Limb (tissue), 2 donors: Measurements from ENCODE around the gene TRAPPC3L.
"Not testable (repeated sequence)": the region's sequence is repeated elsewhere in the genome, so short reads cannot be mapped to it uniquely, and the experiment has no call there.

Experiments
- DNase-seq, 2 donors: peaks; one replicate each; pipeline ENCODE4 v3.0.0-alpha.2; 2016; ENCODE audit errors: extremely low spot score in 2 of 2

TRAPPC3L gene

DNA sequence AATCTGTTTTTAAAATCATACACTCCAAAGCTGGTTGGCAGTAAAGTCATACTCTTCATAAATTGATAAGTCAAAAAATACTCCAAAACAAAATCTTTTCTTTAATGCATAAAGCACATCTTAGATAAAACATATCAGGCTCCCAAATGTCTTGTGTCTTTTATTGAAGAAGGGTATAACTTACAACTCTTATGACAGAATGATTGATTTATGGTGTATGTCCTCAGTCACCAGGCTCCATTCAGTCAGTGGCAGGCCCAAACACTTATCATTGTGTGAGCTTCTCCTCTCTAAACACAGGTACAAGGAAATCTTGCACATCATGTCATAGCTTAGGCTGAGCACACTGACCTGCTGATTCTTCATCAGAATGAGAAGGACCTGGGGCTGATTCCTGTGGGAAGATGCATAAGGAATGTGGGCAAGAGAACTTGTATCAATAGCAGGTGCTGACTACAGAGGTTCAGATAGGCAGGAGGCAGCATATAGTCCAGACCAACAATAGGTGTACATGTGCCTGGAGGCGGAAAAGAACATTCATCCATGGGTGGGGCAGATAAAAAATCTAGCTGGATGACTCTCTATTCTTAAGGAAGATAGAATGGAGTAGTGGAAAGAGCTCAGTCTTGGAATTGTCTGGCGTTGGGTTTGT, 32.1 kb downstream of the TRAPPC3L start:
- DNase-seq, result no peak

DNA sequence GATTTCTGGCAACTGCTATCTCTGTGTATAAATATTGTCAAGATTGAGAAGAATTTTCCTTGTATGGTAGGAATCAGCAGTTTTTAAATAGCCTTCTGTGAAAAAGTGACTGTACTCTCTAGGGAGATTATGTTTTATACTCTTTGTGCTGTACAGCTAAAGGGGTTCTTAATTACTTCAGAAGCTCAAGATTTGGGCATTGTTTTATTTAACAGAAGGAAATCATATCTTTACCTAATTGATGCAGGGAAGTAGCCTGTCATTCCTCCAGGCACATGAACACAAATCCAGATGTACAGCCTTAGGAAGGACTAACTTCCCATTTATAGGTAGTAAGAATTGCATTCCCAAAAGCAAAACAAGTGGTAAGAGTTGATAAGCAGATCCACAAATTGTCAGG, 32.8 kb downstream of the TRAPPC3L start:
- no peak for DNase-seq

DNA sequence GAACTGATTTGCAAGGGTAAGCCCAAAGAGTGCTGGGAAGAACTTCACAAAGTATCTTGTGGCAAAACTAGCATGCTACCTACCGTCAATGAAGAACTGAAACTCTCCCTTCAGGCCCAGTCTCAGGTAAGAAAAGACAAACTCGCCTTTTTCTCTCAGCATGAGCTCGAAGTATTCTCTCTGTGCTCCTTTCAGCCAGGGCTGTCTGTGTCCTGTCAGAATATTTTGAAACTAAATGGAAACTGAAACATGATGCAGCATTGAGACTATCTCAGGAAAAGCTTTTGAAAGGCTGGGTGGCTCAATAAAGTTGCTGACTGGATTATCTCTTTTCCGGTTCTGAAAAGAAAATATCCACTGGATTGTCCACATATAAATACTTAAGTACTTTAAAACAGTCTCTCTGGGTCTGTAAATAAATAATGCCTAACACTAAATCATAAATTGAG, 33.3 kb downstream of the TRAPPC3L start:
- DNase-seq, result no peak

DNA sequence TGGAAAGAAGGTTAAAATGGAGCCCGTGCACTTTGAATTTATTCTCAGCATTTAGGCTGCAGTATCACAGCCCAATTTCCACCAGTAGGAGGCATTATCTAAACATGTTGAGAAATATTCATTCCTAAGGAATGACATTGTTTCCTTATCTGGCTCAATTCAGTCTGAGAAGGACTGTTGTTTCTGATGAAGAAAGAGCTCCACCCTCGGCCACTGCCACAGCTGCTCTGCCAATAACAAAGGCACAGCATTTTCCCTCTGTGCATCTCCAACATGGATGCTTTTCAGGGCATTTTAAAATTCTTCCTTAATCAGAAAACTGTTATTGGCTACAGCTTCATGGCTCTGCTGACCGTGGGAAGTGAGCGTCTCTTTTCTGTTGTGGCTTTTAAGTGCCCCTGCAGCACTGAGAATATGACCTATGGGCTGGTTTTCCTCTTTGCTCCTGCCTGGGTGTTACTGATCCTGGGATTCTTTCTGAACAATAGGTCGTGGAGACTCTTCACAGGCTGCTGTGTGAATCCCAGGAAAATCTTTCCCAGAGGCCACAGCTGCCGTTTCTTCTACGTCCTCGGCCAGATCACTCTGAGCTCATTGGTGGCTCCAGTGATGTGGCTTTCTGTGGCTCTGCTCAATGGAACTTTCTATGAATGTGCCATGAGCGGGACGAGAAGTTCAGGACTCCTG, 33.9 kb downstream of the TRAPPC3L start, which contains the start of gene CALHM5:
Gene CALHM5 (plus strand): TSS at position 216 of the 687 bp plus-strand sequence. CDS start 58 bp downstream, at position 274.
- no peak for DNase-seq

DNA sequence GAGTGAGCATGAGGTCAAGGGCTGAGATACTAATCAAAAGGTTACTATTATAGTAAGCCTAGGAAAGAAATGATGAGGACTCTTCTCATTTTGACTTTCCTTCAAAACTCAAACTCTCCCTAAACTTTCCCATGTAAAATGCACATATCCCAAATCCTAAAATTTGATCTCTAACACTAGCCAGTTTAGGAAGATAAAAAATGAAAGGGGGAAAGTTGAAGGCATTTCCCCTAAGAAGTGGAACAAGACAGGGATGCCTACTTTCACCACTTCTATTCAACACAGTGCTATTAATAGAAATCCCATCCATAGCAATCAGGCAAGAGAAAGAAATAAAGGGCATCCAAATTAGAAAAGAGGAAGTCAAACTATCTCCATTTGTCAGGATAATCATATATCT, 37.0 kb downstream of the TRAPPC3L start:
- no peak for DNase-seq

DNA sequence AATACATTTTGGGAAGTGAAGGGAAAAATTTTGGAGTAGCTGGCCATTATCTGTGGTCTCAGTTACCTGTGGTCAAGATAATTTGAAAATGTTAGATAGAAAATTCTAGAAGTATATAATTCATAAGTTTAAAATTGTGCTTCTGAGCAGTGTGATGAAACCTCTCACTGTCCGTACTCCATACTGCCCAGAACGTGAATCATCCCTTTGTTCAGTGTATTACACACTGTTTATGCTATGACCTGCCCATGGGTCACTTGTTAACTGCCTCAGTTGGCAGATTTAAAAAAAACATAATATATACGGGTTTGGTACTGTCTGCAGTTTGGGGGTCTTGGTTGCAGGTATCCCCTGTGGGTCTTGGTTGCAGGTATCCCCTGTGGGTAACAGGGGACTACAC, 38.2 kb downstream of the TRAPPC3L start:
- no peak for DNase-seq

DNA sequence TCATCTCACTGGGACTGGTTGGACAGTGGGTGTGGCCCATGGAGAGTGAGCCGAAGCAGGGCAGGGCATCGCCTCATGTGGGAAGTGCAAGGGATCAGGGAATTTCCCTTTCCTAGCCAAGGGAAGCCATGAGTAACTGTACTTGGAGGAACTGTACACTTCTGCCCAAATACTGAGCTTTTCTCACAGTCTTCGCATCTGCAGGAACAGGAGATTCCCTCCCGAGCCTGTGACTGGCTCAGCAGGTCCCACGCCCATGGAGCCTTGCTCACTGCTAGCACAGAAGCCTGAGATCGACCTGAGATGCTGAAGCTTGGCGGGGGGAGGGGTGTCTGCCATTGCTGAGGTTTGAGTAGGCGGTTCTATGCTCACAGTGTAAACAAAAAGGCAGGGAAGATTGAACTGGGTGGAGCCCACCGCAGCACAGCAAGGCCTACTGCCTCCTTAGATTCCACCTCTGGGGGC, 44.5 kb downstream of the TRAPPC3L start:
- no peak for DNase-seq

DNA sequence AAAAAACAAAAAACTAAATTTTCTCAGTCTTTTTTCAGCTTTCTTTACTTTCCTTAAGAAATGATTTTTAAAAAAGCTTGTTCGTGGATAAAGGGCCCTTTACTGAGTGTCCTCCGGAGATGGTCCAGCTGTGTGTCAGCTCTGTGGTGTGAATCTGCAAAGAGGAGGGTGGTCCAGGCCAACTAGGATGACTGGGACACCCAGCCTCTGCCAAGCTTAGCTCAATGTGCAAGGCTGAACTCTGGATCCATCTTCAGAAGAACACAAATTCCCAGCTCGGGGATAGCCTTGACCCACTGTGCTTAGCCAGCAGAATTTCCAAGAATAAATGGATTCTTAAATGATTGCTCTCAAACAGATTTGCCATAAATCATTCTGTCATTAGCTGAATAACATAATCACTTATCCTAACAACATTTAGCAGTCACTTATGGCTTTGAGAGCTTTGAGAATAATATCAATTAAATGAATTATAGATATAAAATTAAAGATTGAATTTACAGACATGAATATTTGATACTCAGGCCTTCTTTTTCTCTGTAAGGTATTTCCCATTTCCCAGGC, 48.3 kb downstream of the TRAPPC3L start:
- DNase-seq, result no peak

DNA sequence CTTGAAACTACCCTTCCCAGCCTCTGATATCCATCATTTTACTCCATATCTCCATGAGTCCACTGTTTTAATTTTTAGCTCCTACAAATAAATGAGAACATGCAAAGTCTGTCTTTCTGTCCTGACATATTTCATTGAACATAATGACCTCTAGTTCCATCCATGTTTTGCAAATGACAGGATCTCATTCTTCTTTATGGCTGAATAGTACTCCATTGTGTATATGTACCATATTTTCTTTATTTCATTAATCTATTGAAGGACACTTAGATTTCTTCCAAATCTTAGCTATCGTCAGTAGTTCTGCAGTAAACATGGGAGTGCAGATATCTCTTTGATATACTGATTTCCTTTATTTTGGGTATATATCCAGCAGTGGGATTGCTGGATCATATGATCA, 50.3 kb downstream of the TRAPPC3L start:
- DNase-seq, result not testable (repeated sequence)

DNA sequence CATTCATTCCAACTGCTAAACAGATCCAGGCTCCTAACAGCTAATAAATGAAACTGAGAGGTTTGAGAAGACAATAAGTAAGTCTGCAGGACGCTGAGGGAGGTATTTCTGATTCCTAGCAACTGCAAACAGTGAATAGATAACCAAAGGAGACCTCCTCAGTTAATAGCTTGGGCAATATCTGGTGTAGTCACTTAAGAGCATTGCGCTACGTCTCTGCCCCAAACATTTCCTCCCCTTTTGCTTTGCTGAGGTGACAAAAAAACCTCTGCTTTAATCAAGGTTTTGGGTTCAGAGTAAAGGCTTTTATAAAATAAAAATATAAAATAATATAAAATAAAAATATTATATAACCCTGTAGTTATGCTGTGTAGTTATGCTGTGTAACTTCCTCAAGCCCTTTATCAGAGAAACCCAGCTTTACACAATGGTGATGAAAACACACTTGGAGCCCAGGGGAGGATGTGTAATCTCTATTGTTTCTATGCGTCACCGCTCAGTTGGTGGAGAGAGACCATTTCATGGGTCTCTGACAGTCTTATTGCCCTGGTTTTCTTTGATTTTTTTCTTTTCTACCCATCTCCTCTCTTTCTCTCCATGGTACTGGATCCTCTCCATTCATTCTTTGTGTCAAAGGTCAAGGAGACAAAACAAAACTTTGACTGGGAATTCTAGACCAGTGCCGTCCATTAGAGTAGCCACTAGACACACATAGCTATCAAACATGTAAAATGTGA, 53.0 kb downstream of the TRAPPC3L start:
- DNase-seq, result no peak

DNA sequence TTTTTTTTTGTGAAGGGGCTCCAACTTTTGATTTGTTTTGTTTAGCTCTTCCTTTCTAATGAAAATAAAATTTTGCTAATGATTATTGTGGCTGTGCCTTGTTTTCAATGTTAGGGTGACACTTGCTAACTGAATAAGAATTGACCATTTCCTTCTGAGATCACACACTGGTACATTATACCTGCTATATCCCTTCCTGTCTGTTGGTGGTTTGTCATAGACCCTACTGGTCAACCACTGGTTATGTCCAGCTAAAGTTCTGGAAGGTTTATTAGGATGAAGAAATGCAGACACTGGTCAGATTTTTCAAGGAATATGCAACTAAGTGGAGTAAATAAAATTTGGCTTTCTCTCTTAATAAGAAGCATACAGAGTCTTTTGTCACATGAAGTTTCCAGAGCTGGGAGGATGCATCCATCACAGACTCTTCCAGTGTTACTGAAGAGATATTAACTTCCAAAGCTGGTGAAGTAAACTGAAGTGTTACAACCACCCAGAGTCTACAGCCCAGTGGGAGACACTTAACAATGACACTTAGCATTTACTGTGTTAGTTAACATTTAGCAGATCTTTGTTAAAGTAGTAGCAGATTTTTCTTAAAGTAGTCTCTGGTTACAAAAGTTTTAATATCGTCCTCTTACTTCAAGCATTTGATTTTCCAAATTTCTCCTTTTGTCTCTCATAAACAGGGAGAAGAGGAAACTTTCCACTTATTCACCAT, 53.7 kb downstream of the TRAPPC3L start:
- DNase-seq, result no peak

DNA sequence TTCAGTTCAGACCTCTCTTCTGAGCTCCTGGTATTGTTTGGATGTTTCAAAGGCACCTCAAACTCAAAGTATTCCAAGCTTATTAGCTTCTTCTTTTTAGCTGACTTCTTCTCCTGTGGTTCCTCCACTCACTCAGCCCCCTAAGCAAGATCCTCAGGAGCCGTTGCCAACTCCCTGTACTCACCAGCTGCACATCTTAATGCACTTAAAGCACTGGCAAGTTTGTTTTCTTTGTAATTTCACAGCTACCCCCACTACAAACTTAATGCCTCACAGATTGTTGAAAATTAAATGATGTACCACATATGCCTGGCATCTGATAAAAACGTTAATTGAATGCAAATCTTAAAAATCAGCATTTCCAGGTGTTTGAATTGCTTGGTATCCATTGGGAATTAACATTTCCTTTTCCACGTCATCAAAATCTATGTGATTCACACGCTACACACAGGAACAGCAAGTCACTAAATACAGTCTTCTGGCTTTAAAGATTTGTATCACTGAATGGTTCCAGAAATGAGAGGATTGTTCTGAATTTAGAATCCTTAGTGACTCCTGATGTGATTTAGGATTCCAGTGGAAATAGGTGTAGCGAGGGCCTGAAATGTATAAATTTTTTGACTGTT, 59.8 kb downstream of the TRAPPC3L start:
- DNase-seq, result no peak

DNA sequence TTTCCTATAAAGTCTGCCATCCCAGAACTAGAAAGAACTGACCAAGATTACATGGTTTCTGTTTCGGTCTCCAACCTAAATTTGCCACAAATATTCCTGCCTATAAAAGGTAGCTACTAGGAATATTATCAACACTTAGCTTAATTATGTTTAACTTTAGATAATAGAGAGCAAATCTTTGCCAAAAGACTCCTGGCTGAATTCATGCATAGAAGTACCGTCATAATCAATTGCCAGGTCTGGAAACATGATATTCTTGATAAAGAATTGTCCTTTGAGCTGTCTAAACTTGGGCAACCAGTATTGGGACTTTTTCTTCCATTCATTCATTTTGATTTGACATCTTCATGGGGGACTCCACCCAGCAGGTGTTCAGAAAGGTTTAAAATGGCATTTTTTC, 61.9 kb downstream of the TRAPPC3L start:
- DNase-seq, result no peak

DNA sequence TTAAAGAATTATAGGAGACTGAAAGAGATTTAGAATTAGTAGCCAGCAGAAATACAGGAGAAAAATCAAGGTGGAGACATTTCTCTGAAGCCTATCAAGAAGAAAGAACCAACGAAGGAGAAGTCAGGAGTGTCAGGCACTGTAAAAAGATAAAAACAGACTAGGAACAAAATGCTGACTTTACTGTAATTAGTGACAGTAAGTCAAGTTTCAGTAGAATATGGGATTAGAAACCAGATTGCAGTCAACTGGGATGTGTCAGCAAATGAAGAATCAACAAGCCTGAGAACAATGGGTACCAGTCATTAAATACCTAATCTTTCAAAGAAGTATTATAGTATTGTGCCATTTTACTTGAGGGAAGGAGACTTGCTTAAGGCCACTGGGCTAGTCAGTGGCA, 62.7 kb downstream of the TRAPPC3L start:
- no peak for DNase-seq

DNA sequence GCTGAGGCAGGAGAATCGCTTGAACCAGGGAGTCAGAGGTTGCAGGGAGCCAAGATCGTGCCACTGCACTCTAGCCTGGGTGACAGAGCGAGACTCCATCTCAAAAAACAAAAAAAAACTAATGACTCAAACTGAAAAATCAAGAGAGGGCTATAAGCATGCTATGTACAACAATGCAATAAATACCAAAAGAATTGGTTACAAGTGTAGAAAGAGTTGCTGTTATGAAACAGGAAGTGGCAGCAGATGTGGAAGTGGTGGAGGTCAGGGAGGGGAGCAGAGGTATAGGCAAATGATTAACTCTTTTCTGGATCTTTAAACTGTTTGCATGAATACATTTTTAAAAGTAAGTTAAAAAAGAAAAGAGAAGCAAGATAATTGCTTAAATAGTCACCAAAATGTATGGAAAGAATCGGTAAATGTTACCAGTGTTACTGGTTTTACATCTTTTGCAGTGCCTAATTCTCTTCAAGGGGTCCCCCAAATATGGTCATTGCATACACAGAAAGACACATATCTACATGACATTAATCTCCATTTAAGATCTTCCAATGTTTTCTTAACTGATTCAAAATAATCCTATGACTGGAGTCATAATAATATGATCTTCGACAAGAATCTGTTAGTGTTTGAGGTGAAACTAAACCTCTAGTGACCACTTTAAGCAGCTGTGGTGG, 69.3 kb downstream of the TRAPPC3L start:
- no peak for DNase-seq

DNA sequence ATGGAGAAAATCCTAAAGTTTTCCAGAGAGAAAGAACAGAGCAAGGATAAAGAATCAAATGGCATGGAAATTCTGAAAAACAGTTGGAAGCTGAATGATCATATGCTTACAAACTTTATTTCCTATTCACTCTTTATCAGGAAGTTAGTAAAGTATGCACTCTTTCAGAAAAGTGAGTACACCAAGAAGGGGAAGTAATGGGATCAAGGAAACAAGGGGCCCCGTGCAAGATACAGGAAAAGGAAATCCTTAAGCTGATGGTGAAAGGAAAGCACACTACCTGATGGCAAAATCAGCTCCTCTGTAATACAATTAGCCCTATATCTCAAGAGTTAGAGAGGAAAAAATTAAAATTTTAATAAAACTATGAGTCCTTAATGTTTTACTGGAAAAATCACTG, 70.3 kb downstream of the TRAPPC3L start:
- no peak for DNase-seq

DNA sequence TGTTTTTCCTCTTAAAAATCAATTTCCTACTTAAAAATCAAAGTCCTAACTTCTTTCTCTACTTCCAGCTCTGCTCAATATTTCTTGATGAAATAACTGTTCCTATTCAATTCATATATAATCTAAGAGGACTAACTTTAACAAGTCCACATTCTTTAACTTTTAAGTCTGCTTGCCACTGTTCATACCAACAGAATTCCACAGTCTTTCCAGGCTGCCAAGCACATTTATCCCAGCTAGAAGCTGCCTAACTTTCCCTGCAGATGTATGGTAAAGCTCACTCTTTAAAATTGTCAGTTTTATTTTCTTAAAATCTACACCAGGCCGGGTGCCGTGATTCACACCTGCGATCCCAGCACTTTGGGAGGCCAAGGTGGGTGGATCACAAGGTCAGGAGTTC, 72.8 kb downstream of the TRAPPC3L start:
- DNase-seq, result peak in 1 of 2 donors; percentile 48

DNA sequence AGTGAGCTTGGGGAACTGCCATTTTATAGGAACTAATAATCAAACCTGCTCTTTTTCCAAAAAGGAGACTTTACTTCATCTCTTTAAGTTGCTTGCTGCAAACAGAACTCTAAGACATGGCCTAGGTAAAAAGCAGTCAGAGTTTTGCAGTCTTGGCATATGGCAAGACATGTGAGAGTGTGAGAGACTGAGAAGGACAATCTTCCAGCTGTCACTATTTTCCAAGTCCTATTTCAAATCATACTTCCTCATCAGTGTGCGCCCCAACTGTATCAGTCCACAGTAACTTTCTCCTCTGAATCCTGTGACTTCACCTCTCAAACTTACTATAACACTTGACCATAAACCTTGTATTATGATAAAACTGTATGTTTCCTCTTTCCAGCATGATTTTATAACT, 74.0 kb downstream of the TRAPPC3L start:
- DNase-seq, result no peak

DNA sequence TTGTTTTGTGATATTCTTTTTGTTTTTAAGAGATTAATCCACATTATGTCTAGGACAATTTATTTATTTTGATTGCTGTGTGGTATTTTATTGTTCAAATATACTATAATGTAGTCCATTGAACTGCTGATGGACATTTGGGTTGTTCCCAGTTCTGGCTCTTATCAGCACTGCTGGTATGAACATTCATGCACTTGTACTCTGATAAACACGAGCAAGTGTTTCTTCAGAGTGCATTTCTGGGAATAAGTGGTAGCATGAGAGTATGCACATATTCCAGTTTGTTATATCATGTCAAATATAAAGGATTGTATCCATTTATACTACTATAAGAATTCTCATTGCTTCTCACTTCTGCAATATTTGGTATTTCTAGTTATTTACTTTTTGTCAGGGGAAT, 77.2 kb downstream of the TRAPPC3L start:
- DNase-seq, result no peak

DNA sequence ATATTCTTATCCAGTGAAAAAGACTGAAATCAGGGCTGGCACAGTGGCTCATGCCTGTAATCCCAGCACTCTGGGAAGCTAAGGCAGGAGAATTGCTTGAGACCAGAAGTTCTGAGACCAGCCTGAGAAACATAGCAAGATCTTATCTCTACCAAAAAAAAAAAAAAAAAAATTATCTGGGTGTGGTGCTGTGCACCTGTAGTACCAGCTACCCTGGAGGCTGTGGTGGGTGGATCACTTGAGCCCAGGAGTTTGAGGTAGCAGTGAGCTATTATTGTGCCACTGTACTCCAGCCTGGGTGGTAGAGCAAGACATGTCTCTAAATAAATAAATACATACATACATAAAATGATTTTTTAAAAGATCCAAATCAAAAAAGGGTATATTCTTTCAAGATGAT, 78.0 kb downstream of the TRAPPC3L start:
- no peak for DNase-seq
